ENCODE results near the gene CDK5RAP1.

DNA sequence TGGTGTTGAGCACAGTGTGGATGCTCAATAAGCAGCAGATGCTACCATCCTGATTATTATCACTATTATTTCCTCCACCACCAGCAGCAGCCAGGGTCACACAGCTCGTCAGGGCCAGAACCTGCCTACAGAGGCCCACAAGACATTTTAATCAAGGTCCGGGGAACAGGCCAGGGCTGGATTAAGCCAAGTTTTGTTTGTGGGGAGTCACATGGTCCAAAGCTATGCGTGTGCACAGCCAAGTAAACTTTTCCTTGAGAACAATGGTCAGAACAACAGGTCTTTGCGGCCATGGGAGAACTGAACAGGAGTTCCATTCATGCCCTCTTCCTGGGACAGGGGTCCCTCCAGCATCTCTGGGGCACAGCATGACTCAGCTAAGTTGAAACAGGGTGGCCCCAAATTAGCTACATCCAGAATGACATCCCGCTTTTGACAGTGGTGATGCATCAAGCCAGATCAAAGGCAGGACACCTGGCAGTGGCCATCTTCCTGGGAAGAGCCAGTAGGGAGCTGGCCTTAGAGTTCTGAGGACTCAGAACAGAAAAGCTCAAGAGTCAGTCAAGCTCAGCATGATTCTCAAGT is 30.6 kb upstream of the CDK5RAP1 start:
- TF ChIP-seq, protein P1, sequence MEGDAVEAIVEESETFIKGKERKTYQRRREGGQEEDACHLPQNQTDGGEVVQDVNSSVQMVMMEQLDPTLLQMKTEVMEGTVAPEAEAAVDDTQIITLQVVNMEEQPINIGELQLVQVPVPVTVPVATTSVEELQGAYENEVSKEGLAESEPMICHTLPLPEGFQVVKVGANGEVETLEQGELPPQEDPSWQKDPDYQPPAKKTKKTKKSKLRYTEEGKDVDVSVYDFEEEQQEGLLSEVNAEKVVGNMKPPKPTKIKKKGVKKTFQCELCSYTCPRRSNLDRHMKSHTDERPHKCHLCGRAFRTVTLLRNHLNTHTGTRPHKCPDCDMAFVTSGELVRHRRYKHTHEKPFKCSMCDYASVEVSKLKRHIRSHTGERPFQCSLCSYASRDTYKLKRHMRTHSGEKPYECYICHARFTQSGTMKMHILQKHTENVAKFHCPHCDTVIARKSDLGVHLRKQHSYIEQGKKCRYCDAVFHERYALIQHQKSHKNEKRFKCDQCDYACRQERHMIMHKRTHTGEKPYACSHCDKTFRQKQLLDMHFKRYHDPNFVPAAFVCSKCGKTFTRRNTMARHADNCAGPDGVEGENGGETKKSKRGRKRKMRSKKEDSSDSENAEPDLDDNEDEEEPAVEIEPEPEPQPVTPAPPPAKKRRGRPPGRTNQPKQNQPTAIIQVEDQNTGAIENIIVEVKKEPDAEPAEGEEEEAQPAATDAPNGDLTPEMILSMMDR (optimal IDR thresholded peaks at IDR 0.05 in 1 of 3, IDR thresholded peaks at IDR 0.05 in 1 of 3, conservative IDR thresholded peaks at IDR 0.05 in 1 of 3; ENCODE audit: extremely low read depth in 1 of 3, insufficient read depth in 2 of 3, low read length in 3 of 3): no peak
- no peak for TF ChIP-seq EZH2 (IDR thresholded peaks at IDR 0.05; ENCODE audit: low read length)
